Loucy (cell line): Measurements from ENCODE around the gene GGA3.

Experiments used
- H2AFZ ChIP-seq: fragments of 200-600 bp; sonication (generic); 2 replicates; pipeline ENCODE4 v1.6.0; 2016; ENCODE audit warnings: antibody characterized with exemption, mild to moderate bottlenecking, low read length, moderate library complexity
- H3F3A ChIP-seq: fragments of 200-600 bp; 2 replicates; pipeline ENCODE4 v1.6.0; 2016; ENCODE audit warnings: antibody characterized with exemption, low read depth, mild to moderate bottlenecking
- H3K27me3 ChIP-seq: fragments of 200-600 bp; sonication (generic); 2 replicates; pipeline ENCODE4 v1.6.1; 2014; ENCODE audit warnings: low read length, mild to moderate bottlenecking; ENCODE audit not compliant: insufficient read depth, poor library complexity, severe bottlenecking
- H3K36me3 ChIP-seq: fragments of 200-600 bp; sonication (generic); 2 replicates; pipeline ENCODE4 v1.6.1; 2016; ENCODE audit warnings: low read length; ENCODE audit not compliant: insufficient read depth
- H3K4me1 ChIP-seq: fragments of 200-600 bp; sonication (generic); 2 replicates; pipeline ENCODE4 v1.5.1; 2014; ENCODE audit warnings: low read length, mild to moderate bottlenecking; ENCODE audit not compliant: insufficient read depth, poor library complexity, severe bottlenecking
- H3K4me2 ChIP-seq: fragments of 200-600 bp; sonication (generic); 2 replicates; pipeline ENCODE4 v1.6.0; 2014; ENCODE audit warnings: antibody characterized with exemption, low read length, low read depth, mild to moderate bottlenecking; ENCODE audit not compliant: poor library complexity, severe bottlenecking
- H3K4me3 ChIP-seq: fragments of 200-600 bp; sonication (generic); 2 replicates; pipeline ENCODE4 v1.5.1; 2014; ENCODE audit warnings: low read length, mild to moderate bottlenecking, mixed read lengths; ENCODE audit not compliant: poor library complexity, severe bottlenecking
- H3K79me2 ChIP-seq: fragments of 200-600 bp; sonication (generic); 2 replicates; pipeline ENCODE4 v1.6.1; 2014; ENCODE audit warnings: low read length; ENCODE audit not compliant: insufficient read depth
- H3K9ac ChIP-seq: fragments of 200-600 bp; sonication (generic); 2 replicates; pipeline ENCODE4 v1.6.0; 2014; ENCODE audit warnings: mild to moderate bottlenecking, low read depth, low read length, moderate library complexity; ENCODE audit not compliant: poor library complexity, severe bottlenecking
- H3K9me2 ChIP-seq: fragments of 200-600 bp; sonication (generic); replicated peaks from 2 replicates; pipeline ENCODE4 v1.6.1; 2016; ENCODE audit warnings: low read depth, low read length, mixed read lengths
- H3K9me3 ChIP-seq: fragments of 200-600 bp; sonication (generic); 2 replicates; pipeline ENCODE4 v1.6.1; 2014; ENCODE audit warnings: mild to moderate bottlenecking, antibody characterized with exemption, low read length, low read depth; ENCODE audit not compliant: insufficient read depth
- H4K20me1 ChIP-seq: fragments of 200-600 bp; sonication (generic); 2 replicates; pipeline ENCODE4 v1.6.0; 2014; ENCODE audit warnings: antibody characterized with exemption, low read length, mild to moderate bottlenecking; ENCODE audit not compliant: insufficient read depth, poor library complexity, severe bottlenecking
- CTCF ChIP-seq: fragments of 200-600 bp; sonication (generic); conservative IDR thresholded peaks from 2 replicates; pipeline ENCODE4 v1.5.1; 2014; ENCODE audit warnings: mild to moderate bottlenecking, antibody characterized with exemption, low read length
- EZH2phosphoT487 ChIP-seq: fragments of 200-600 bp; IDR thresholded peaks from 2 replicates; pipeline ENCODE4 v1.6.1; 2018; ENCODE audit warnings: antibody characterized with exemption, mild to moderate bottlenecking, moderate library complexity, borderline replicate concordance

GGA3 gene

GRCh38 chr17:75252039-75252816 is 9.2 kb downstream of the GGA3 start:
- no peaks in the 10 kb centered on the region for H3K9me3 ChIP-seq
- no peaks in the 10 kb centered on the region for H3K4me1 ChIP-seq
- H2AFZ ChIP-seq: no peak overlapping the region
- no peaks in the 10 kb centered on the region for H3K9me2 ChIP-seq
- no peak overlapping the region for H3K4me2 ChIP-seq
- H4K20me1 ChIP-seq: no peaks in the 10 kb centered on the region
- no peak overlapping the region for H3K4me3 ChIP-seq
- H3K9ac ChIP-seq: no peak overlapping the region
- H3K36me3 ChIP-seq: no peaks in the 10 kb centered on the region
- no peaks in the 10 kb centered on the region for H3K27me3 ChIP-seq
- TF ChIP-seq CTCF (no peak), EZH2phosphoT487 (no peak)
- peaks cover 22% of the 10 kb centered on the region; the same call in 1 of the 2 replicates for H3K79me2 ChIP-seq
- no peaks in the 10 kb centered on the region for H3F3A ChIP-seq

- Histone ChIP-seq H4K20me1 (no peaks in the 10 kb centered on the region), H3F3A (no peaks in the 10 kb centered on the region), H3K9me3 (no peaks in the 10 kb centered on the region), H3K9me2 (no peaks in the 10 kb centered on the region), H3K4me3 (no peak overlapping the region), H3K79me2 (peaks cover 22% of the 10 kb centered on the region; the same call in 1 of the 2 replicates), H3K27me3 (no peaks in the 10 kb centered on the region), H3K4me1 (no peaks in the 10 kb centered on the region), H3K9ac (no peak overlapping the region), H2AFZ (no peak overlapping the region), H3K36me3 (peaks cover 18% of the 10 kb centered on the region; the same call in 1 of the 2 replicates), H3K4me2 (no peak overlapping the region)
- no peak for TF ChIP-seq EZH2phosphoT487
- TF ChIP-seq CTCF: no peak
Measured at GRCh38 chr17:75250009-75250471, 11.4 kb downstream of the GGA3 start.

- H3K9me2 ChIP-seq: no peaks in the 10 kb centered on the region
- no peak overlapping the region for H3K9ac ChIP-seq
- no peaks in the 10 kb centered on the region for H3K27me3 ChIP-seq
- no peaks in the 10 kb centered on the region for H3K4me1 ChIP-seq
- peaks cover 23% of the 10 kb centered on the region; the same call in 1 of the 2 replicates for H3K36me3 ChIP-seq
- peaks cover 22% of the 10 kb centered on the region; the same call in 1 of the 2 replicates for H3K79me2 ChIP-seq
- H3F3A ChIP-seq: no peaks in the 10 kb centered on the region
- no peaks in the 10 kb centered on the region for H3K9me3 ChIP-seq
- no peaks in the 10 kb centered on the region for H4K20me1 ChIP-seq
- no peak overlapping the region for H3K4me2 ChIP-seq
- TF ChIP-seq CTCF (no peak), EZH2phosphoT487 (no peak)
- H2AFZ ChIP-seq: no peak overlapping the region
- no peak overlapping the region for H3K4me3 ChIP-seq
Measured at GRCh38 chr17:75249564-75249963, 11.8 kb downstream of the GGA3 start.
